ENCODE results near the gene SURF4.

SURF4 gene

GRCh38 chr9:133375116-133375723 lies 640 bp downstream of the SURF4 start:
- Histone ChIP-seq H3K4me3 (ENCODE audit: low read length in 2 of 2) (peak overlapping the region; percentile 81 to 84), H3K27ac (ENCODE audit: low read depth in 2 of 2, low read length in 2 of 2) (peak overlapping the region; percentile 92), H3K4me1 (ENCODE audit: control insufficient read depth in 2 of 2, insufficient read depth in 2 of 2, low read length in 2 of 2) (peaks cover 21 to 25% of the 10 kb centered on the region in 2 donors), H3K9me3 (ENCODE audit: control insufficient read depth in 2 of 2, low read length in 2 of 2) (no peaks in the 10 kb centered on the region), H3K27me3 (ENCODE audit: control insufficient read depth in 2 of 2, insufficient read depth in 2 of 2, low read length in 2 of 2) (no peaks in the 10 kb centered on the region), H3K9ac (ENCODE audit: low read depth in 1 of 2, low read length in 2 of 2) (peak overlapping the region; percentile 73 to 89), H3K36me3 (ENCODE audit: control insufficient read depth in 2 of 2, insufficient read depth in 2 of 2, low read length in 2 of 2) (peaks cover 6 to 24% of the 10 kb centered on the region in 2 donors)

GRCh38 chr9:133374612-133375115 lies 1.2 kb downstream of the SURF4 start:
- no peaks in the 10 kb centered on the region for H3K9me3 ChIP-seq (ENCODE audit: control insufficient read depth in 2 of 2, low read length in 2 of 2)
- H3K27ac ChIP-seq (ENCODE audit: low read depth in 2 of 2, low read length in 2 of 2), result peak overlapping the region; percentile 92
- peaks cover 6 to 28% of the 10 kb centered on the region in 2 donors for H3K36me3 ChIP-seq (ENCODE audit: control insufficient read depth in 2 of 2, insufficient read depth in 2 of 2, low read length in 2 of 2)
- peak overlapping the region; percentile 81 to 84 for H3K4me3 ChIP-seq (ENCODE audit: low read length in 2 of 2)
- H3K9ac ChIP-seq (ENCODE audit: low read depth in 1 of 2, low read length in 2 of 2), result peak overlapping the region; percentile 73 to 89
- peaks cover 27 to 29% of the 10 kb centered on the region in 2 donors for H3K4me1 ChIP-seq (ENCODE audit: control insufficient read depth in 2 of 2, insufficient read depth in 2 of 2, low read length in 2 of 2)
- H3K27me3 ChIP-seq (ENCODE audit: control insufficient read depth in 2 of 2, insufficient read depth in 2 of 2, low read length in 2 of 2), result no peaks in the 10 kb centered on the region

GRCh38 chr9:133372144-133372543 lies 3.7 kb downstream of the SURF4 start:
- Histone ChIP-seq H3K4me1 (ENCODE audit: control insufficient read depth in 2 of 2, insufficient read depth in 2 of 2, low read length in 2 of 2) (peaks cover 48 to 54% of the 10 kb centered on the region in 2 donors), H3K9ac (ENCODE audit: low read depth in 1 of 2, low read length in 2 of 2) (peak overlapping the region in 1 of 2 donors; percentile 2)

GRCh38 chr9:133371261-133371711 lies 4.6 kb downstream of the SURF4 start:
- no peaks in the 10 kb centered on the region for H3K27me3 ChIP-seq (ENCODE audit: control insufficient read depth in 2 of 2, insufficient read depth in 2 of 2, low read length in 2 of 2)
- H3K27ac ChIP-seq (ENCODE audit: low read depth in 2 of 2, low read length in 2 of 2), result peak overlapping the region; percentile 4 to 68
- peak overlapping the region in 1 of 2 donors; percentile 37 for H3K4me3 ChIP-seq (ENCODE audit: low read length in 2 of 2)
- peaks cover 42 to 56% of the 10 kb centered on the region in 2 donors for H3K4me1 ChIP-seq (ENCODE audit: control insufficient read depth in 2 of 2, insufficient read depth in 2 of 2, low read length in 2 of 2)
- peaks cover 23 to 51% of the 10 kb centered on the region in 2 donors for H3K36me3 ChIP-seq (ENCODE audit: control insufficient read depth in 2 of 2, insufficient read depth in 2 of 2, low read length in 2 of 2)
- no peaks in the 10 kb centered on the region for H3K9me3 ChIP-seq (ENCODE audit: control insufficient read depth in 2 of 2, low read length in 2 of 2)
- H3K9ac ChIP-seq (ENCODE audit: low read depth in 1 of 2, low read length in 2 of 2), result peak overlapping the region in 1 of 2 donors; percentile 26

More at GRCh38 chr9:133372144-133372543, 3.7 kb downstream of the SURF4 start:
- H3K27me3 ChIP-seq (ENCODE audit: control insufficient read depth in 2 of 2, insufficient read depth in 2 of 2, low read length in 2 of 2), result no peaks in the 10 kb centered on the region
- peak overlapping the region in 1 of 2 donors; percentile 23 for H3K4me3 ChIP-seq (ENCODE audit: low read length in 2 of 2)
- H3K27ac ChIP-seq (ENCODE audit: low read depth in 2 of 2, low read length in 2 of 2), result no peak overlapping the region
- peaks cover 14 to 42% of the 10 kb centered on the region in 2 donors for H3K36me3 ChIP-seq (ENCODE audit: control insufficient read depth in 2 of 2, insufficient read depth in 2 of 2, low read length in 2 of 2)
- H3K9me3 ChIP-seq (ENCODE audit: control insufficient read depth in 2 of 2, low read length in 2 of 2), result no peaks in the 10 kb centered on the region

GRCh38 chr9:133370685-133371084 lies 5.2 kb downstream of the SURF4 start:
- H3K9ac ChIP-seq (ENCODE audit: low read depth in 1 of 2, low read length in 2 of 2), result peak overlapping the region in 1 of 2 donors; percentile 26
- H3K36me3 ChIP-seq (ENCODE audit: control insufficient read depth in 2 of 2, insufficient read depth in 2 of 2, low read length in 2 of 2), result peaks cover 29 to 57% of the 10 kb centered on the region in 2 donors

GRCh38 chr9:133369933-133370332 lies 5.9 kb downstream of the SURF4 start:
- Histone ChIP-seq H3K4me3 (ENCODE audit: low read length in 2 of 2) (no peak overlapping the region), H3K27ac (ENCODE audit: low read depth in 2 of 2, low read length in 2 of 2) (peak overlapping the region in 1 of 2 donors; percentile 48), H3K9me3 (ENCODE audit: control insufficient read depth in 2 of 2, low read length in 2 of 2) (no peaks in the 10 kb centered on the region), H3K9ac (ENCODE audit: low read depth in 1 of 2, low read length in 2 of 2) (no peak overlapping the region), H3K36me3 (ENCODE audit: control insufficient read depth in 2 of 2, insufficient read depth in 2 of 2, low read length in 2 of 2) (peaks cover 36 to 64% of the 10 kb centered on the region in 2 donors), H3K27me3 (ENCODE audit: control insufficient read depth in 2 of 2, insufficient read depth in 2 of 2, low read length in 2 of 2) (no peaks in the 10 kb centered on the region), H3K4me1 (ENCODE audit: control insufficient read depth in 2 of 2, insufficient read depth in 2 of 2, low read length in 2 of 2) (peaks cover 42 to 54% of the 10 kb centered on the region in 2 donors)

More at GRCh38 chr9:133370685-133371084, 5.2 kb downstream of the SURF4 start:
- peaks cover 42 to 56% of the 10 kb centered on the region in 2 donors for H3K4me1 ChIP-seq (ENCODE audit: control insufficient read depth in 2 of 2, insufficient read depth in 2 of 2, low read length in 2 of 2)
- no peaks in the 10 kb centered on the region for H3K9me3 ChIP-seq (ENCODE audit: control insufficient read depth in 2 of 2, low read length in 2 of 2)
- H3K4me3 ChIP-seq (ENCODE audit: low read length in 2 of 2), result peak overlapping the region in 1 of 2 donors; percentile 17
- no peaks in the 10 kb centered on the region for H3K27me3 ChIP-seq (ENCODE audit: control insufficient read depth in 2 of 2, insufficient read depth in 2 of 2, low read length in 2 of 2)
- peak overlapping the region; percentile 4 to 68 for H3K27ac ChIP-seq (ENCODE audit: low read depth in 2 of 2, low read length in 2 of 2)

- H3K27me3 ChIP-seq (ENCODE audit: control insufficient read depth in 2 of 2, insufficient read depth in 2 of 2, low read length in 2 of 2), result no peaks in the 10 kb centered on the region
- H3K9me3 ChIP-seq (ENCODE audit: control insufficient read depth in 2 of 2, low read length in 2 of 2), result no peaks in the 10 kb centered on the region
- H3K4me3 ChIP-seq (ENCODE audit: low read length in 2 of 2), result no peak overlapping the region
- peak overlapping the region in 1 of 2 donors; percentile 45 for H3K9ac ChIP-seq (ENCODE audit: low read depth in 1 of 2, low read length in 2 of 2)
- H3K27ac ChIP-seq (ENCODE audit: low read depth in 2 of 2, low read length in 2 of 2), result peak overlapping the region in 1 of 2 donors; percentile 48
- H3K36me3 ChIP-seq (ENCODE audit: control insufficient read depth in 2 of 2, insufficient read depth in 2 of 2, low read length in 2 of 2), result peaks cover 40 to 68% of the 10 kb centered on the region in 2 donors
- H3K4me1 ChIP-seq (ENCODE audit: control insufficient read depth in 2 of 2, insufficient read depth in 2 of 2, low read length in 2 of 2), result peaks cover 42 to 50% of the 10 kb centered on the region in 2 donors
These were observed 6.4 kb downstream of the SURF4 start for GRCh38 chr9:133369422-133369821.

- peak overlapping the region; percentile 14 to 45 for H3K4me3 ChIP-seq (ENCODE audit: low read length in 2 of 2)
- H3K4me1 ChIP-seq (ENCODE audit: control insufficient read depth in 2 of 2, insufficient read depth in 2 of 2, low read length in 2 of 2), result peaks cover 42 to 50% of the 10 kb centered on the region in 2 donors
- no peaks in the 10 kb centered on the region for H3K27me3 ChIP-seq (ENCODE audit: control insufficient read depth in 2 of 2, insufficient read depth in 2 of 2, low read length in 2 of 2)
- peak overlapping the region; percentile 46 to 52 for H3K27ac ChIP-seq (ENCODE audit: low read depth in 2 of 2, low read length in 2 of 2)
- H3K9me3 ChIP-seq (ENCODE audit: control insufficient read depth in 2 of 2, low read length in 2 of 2), result no peaks in the 10 kb centered on the region
- H3K36me3 ChIP-seq (ENCODE audit: control insufficient read depth in 2 of 2, insufficient read depth in 2 of 2, low read length in 2 of 2), result peaks cover 50 to 77% of the 10 kb centered on the region in 2 donors
- H3K9ac ChIP-seq (ENCODE audit: low read depth in 1 of 2, low read length in 2 of 2), result peak overlapping the region in 1 of 2 donors; percentile 36
These were observed 7.5 kb downstream of the SURF4 start for GRCh38 chr9:133368249-133368881.

- H3K4me1 ChIP-seq (ENCODE audit: control insufficient read depth in 2 of 2, insufficient read depth in 2 of 2, low read length in 2 of 2), result peaks cover 41 to 48% of the 10 kb centered on the region in 2 donors
- peak overlapping the region in 1 of 2 donors; percentile 52 for H3K27ac ChIP-seq (ENCODE audit: low read depth in 2 of 2, low read length in 2 of 2)
- no peaks in the 10 kb centered on the region for H3K27me3 ChIP-seq (ENCODE audit: control insufficient read depth in 2 of 2, insufficient read depth in 2 of 2, low read length in 2 of 2)
- H3K4me3 ChIP-seq (ENCODE audit: low read length in 2 of 2), result peak overlapping the region; percentile 14 to 23
- H3K36me3 ChIP-seq (ENCODE audit: control insufficient read depth in 2 of 2, insufficient read depth in 2 of 2, low read length in 2 of 2), result peaks cover 54 to 79% of the 10 kb centered on the region in 2 donors
- no peaks in the 10 kb centered on the region for H3K9me3 ChIP-seq (ENCODE audit: control insufficient read depth in 2 of 2, low read length in 2 of 2)
- H3K9ac ChIP-seq (ENCODE audit: low read depth in 1 of 2, low read length in 2 of 2), result peak overlapping the region in 1 of 2 donors; percentile 36
These were observed 8.1 kb downstream of the SURF4 start for GRCh38 chr9:133367778-133368177.

- H3K27me3 ChIP-seq (ENCODE audit: control insufficient read depth in 2 of 2, insufficient read depth in 2 of 2, low read length in 2 of 2), result no peaks in the 10 kb centered on the region
- no peak overlapping the region for H3K27ac ChIP-seq (ENCODE audit: low read depth in 2 of 2, low read length in 2 of 2)
- peaks cover 58 to 79% of the 10 kb centered on the region in 2 donors for H3K36me3 ChIP-seq (ENCODE audit: control insufficient read depth in 2 of 2, insufficient read depth in 2 of 2, low read length in 2 of 2)
- peaks cover 38 to 43% of the 10 kb centered on the region in 2 donors for H3K4me1 ChIP-seq (ENCODE audit: control insufficient read depth in 2 of 2, insufficient read depth in 2 of 2, low read length in 2 of 2)
- H3K9me3 ChIP-seq (ENCODE audit: control insufficient read depth in 2 of 2, low read length in 2 of 2), result no peaks in the 10 kb centered on the region
- no peak overlapping the region for H3K4me3 ChIP-seq (ENCODE audit: low read length in 2 of 2)
- no peak overlapping the region for H3K9ac ChIP-seq (ENCODE audit: low read depth in 1 of 2, low read length in 2 of 2)
These were observed 8.6 kb downstream of the SURF4 start for GRCh38 chr9:133367221-133367620.
